SK-N-MC (cell line): Measurements from ENCODE around the gene B9D2.
A peak's percentile ranks its signal among the peaks of the same experiment; 100 is the strongest.
"Not testable (repeated sequence)": the region's sequence is repeated elsewhere in the genome, so short reads cannot be mapped to it uniquely, and the experiment has no call there.

Source experiments
- DNase-seq: peaks from one replicate; pipeline ENCODE4 v3.0.0-alpha.2; 2011; ENCODE audit warnings: low read depth, low spot score
- H3K27ac ChIP-seq: fragments of 200-600 bp; sonication (generic); 2 replicates; pipeline ENCODE4 v1.5.1; 2016; ENCODE audit warnings: mixed run types
- H3K36me3 ChIP-seq: fragments of 200-600 bp; sonication (generic); 2 replicates; pipeline ENCODE4 v1.6.1; 2017; ENCODE audit warnings: antibody characterized with exemption, low read length, mixed read lengths; ENCODE audit not compliant: insufficient read depth
- H3K4me3 ChIP-seq: fragments of 200-600 bp; sonication (generic); 2 replicates; pipeline ENCODE4 v1.5.1; 2016
- H3K9ac ChIP-seq: fragments of 200-600 bp; sonication (generic); 2 replicates; pipeline ENCODE4 v1.8.0; 2017; ENCODE audit warnings: mixed run types, mixed read lengths; ENCODE audit not compliant: insufficient read length
- H3K9me3 ChIP-seq: fragments of 200-600 bp; sonication (generic); 2 replicates; pipeline ENCODE4 v1.6.1; 2017; ENCODE audit warnings: low read depth, mild to moderate bottlenecking, antibody characterized with exemption, low read length, moderate library complexity, mixed read lengths
- EZH2 ChIP-seq: fragments of 200-600 bp; sonication (generic); IDR thresholded peaks from one replicate; pipeline ENCODE4 v1.6.1; 2017; ENCODE audit warnings: antibody characterized with exemption
- FOXP2 ChIP-seq: optimal IDR thresholded peaks from 2 replicates; pipeline ENCODE3; 2011; ENCODE audit warnings: mild to moderate bottlenecking, moderate library complexity; ENCODE audit not compliant: insufficient read depth; ENCODE audit errors: extremely low read length, control extremely low read depth
- POLR2AphosphoS5 ChIP-seq: IDR thresholded peaks from 2 replicates; pipeline ENCODE4 v1.6.1; 2012; ENCODE audit warnings: mild to moderate bottlenecking, low read depth, low read length, borderline replicate concordance

The B9D2 gene

GRCh38 chr19:41397086-41398049 lies 33.4 kb upstream of the B9D2 start, which contains the start of the genes BCKDHA and EXOSC5:
Gene BCKDHA (plus strand): TSS chr19:41397818. CDS start chr19:41397828, 10 bp downstream.
Gene EXOSC5 (minus strand): TSS chr19:41397359. CDS start chr19:41397328, 31 bp downstream.
- peak within 1 kb of the TSS; percentile 99 for H3K4me3 ChIP-seq
- no peaks in the 10 kb centered on the region for H3K9me3 ChIP-seq
- peak within 1 kb of the TSS; percentile 94 for H3K27ac ChIP-seq
- no peaks in the 10 kb centered on the region for H3K36me3 ChIP-seq
- H3K9ac ChIP-seq = peak within 1 kb of the TSS; percentile 100
- TF ChIP-seq EZH2 = no peak
- peak; percentile 68 for TF ChIP-seq POLR2AphosphoS5
- TF ChIP-seq FOXP2 = peak; percentile 91
- DNase-seq = peak; percentile 99

- no peak overlapping the region for H3K4me3 ChIP-seq
- H3K36me3 ChIP-seq = peaks cover 11% of the 10 kb centered on the region; the same call in 1 of the 2 replicates
- TF ChIP-seq EZH2 (no peak), POLR2AphosphoS5 (no peak), FOXP2 (no peak)
- H3K9me3 ChIP-seq = no peaks in the 10 kb centered on the region
- DNase-seq = no peak
- H3K9ac ChIP-seq = no peak overlapping the region
- no peak overlapping the region for H3K27ac ChIP-seq
These were observed 31.4 kb upstream of the B9D2 start for GRCh38 chr19:41395355-41395754.

GRCh38 chr19:41392775-41393174 lies 28.8 kb upstream of the B9D2 start:
- Histone ChIP-seq H3K27ac (no peak overlapping the region), H3K9me3 (no peaks in the 10 kb centered on the region), H3K36me3 (peaks cover 18% of the 10 kb centered on the region; the same call in 1 of the 2 replicates), H3K4me3 (no peak overlapping the region), H3K9ac (no peak overlapping the region)
- no peak for DNase-seq
- no peak for TF ChIP-seq POLR2AphosphoS5
- no peak for TF ChIP-seq EZH2
- no peak for TF ChIP-seq FOXP2

GRCh38 chr19:41391618-41392017 lies 27.7 kb upstream of the B9D2 start:
- Histone ChIP-seq H3K9ac (no peak overlapping the region), H3K9me3 (no peaks in the 10 kb centered on the region), H3K27ac (no peak overlapping the region), H3K4me3 (no peak overlapping the region), H3K36me3 (peaks cover 18% of the 10 kb centered on the region; the same call in 1 of the 2 replicates)
- TF ChIP-seq FOXP2 (no peak), EZH2 (no peak), POLR2AphosphoS5 (no peak)
- no peak for DNase-seq

GRCh38 chr19:41386442-41386841 lies 22.5 kb upstream of the B9D2 start:
- H3K4me3 ChIP-seq = no peak overlapping the region
- H3K36me3 ChIP-seq = peaks cover 17% of the 10 kb centered on the region; the same call in 1 of the 2 replicates
- TF ChIP-seq POLR2AphosphoS5 (no peak), FOXP2 (no peak), EZH2 (no peak)
- H3K9me3 ChIP-seq = no peaks in the 10 kb centered on the region
- no peak overlapping the region for H3K27ac ChIP-seq
- DNase-seq = no peak
- H3K9ac ChIP-seq = no peak overlapping the region

- H3K4me3 ChIP-seq = no peak overlapping the region
- TF ChIP-seq EZH2 (no peak), FOXP2 (no peak), POLR2AphosphoS5 (no peak)
- no peak overlapping the region for H3K27ac ChIP-seq
- H3K9ac ChIP-seq = no peak overlapping the region
- no peaks in the 10 kb centered on the region for H3K9me3 ChIP-seq
- peaks cover 4% of the 10 kb centered on the region; the same call in 1 of the 2 replicates for H3K36me3 ChIP-seq
- DNase-seq = no peak
These were observed 20.4 kb upstream of the B9D2 start for GRCh38 chr19:41384351-41384750.

- not testable (repeated sequence) for H3K36me3 ChIP-seq, H3K9me3 ChIP-seq, DNase-seq, H3K9ac ChIP-seq, H3K27ac ChIP-seq, H3K4me3 ChIP-seq
These were observed 17.6 kb upstream of the B9D2 start for GRCh38 chr19:41381536-41381935.

GRCh38 chr19:41377977-41378709 lies 14.2 kb upstream of the B9D2 start:
- Histone ChIP-seq H3K4me3 (no peak overlapping the region), H3K27ac (no peak overlapping the region), H3K36me3 (no peaks in the 10 kb centered on the region), H3K9me3 (no peaks in the 10 kb centered on the region), H3K9ac (no peak overlapping the region)
- DNase-seq = no peak
- TF ChIP-seq EZH2 (no peak), POLR2AphosphoS5 (no peak), FOXP2 (no peak)
